WERI-Rb-1 (cell line): ENCODE measurements around the gene EFR3B.

ENCODE experiments used
- DNase-seq: peaks from one replicate; pipeline ENCODE4 v3.0.0-alpha.2; 2020
- H3K27ac ChIP-seq: fragments of 250-450 bp; sonication (Bioruptor Pico); 2 replicates; pipeline ENCODE4 v1.5.1; 2020; ENCODE audit warnings: mild to moderate bottlenecking, moderate library complexity
- H3K27me3 ChIP-seq: fragments of 250-450 bp; sonication (Bioruptor Pico); 2 replicates; pipeline ENCODE4 v1.5.1; 2021; ENCODE audit warnings: mild to moderate bottlenecking, low read depth, moderate library complexity; ENCODE audit not compliant: insufficient read depth, severe bottlenecking
- H3K36me3 ChIP-seq: fragments of 250-450 bp; sonication (Bioruptor Pico); 2 replicates; pipeline ENCODE4 v1.5.1; 2020; ENCODE audit warnings: mild to moderate bottlenecking, moderate library complexity
- H3K4me3 ChIP-seq: 2 replicates; pipeline ENCODE4 v1.5.1; 2011; ENCODE audit warnings: low read depth, mild to moderate bottlenecking, control low read depth, low read length
- H3K9me3 ChIP-seq: fragments of 250-450 bp; sonication (Bioruptor Pico); 2 replicates; pipeline ENCODE4 v1.5.1; 2021; ENCODE audit warnings: mild to moderate bottlenecking, moderate library complexity; ENCODE audit not compliant: severe bottlenecking
- TF ChIP-seq, protein P1 (sequence below): IDR thresholded peaks from 2 replicates; pipeline ENCODE4 v1.5.1; 2011; ENCODE audit warnings: low read depth, mild to moderate bottlenecking, control low read depth, inconsistent platforms, low read length

Gene EFR3B

DNA sequence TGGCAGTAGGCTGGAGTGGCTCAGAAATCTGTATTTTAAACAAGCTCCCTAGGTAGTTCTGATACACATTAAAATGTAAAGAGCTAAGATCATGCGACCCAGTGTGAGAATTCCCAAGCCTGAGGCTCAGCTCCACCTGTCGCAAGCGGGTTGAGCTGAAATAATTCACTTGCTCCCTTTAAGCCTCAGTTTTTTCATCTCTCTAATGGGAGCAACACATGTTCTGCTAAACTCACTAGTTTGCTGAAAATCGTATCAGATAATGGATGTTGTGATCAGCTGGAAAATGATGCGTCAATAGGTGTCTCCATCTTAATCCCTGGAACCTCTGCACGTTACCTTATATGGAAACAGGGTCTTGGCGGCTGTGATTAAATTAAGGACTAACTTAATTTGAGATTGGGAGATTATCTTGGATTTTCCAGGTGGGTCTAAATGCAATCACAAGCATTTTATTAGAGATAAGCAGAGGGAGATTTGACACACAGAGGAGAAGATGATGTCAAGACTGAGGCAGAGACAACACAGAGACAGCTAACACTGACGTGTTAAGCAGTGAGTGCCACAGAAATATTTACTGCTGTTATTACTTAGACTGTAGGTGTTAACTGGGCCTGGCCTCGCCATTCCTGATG is 73.5 kb downstream of the EFR3B start:
- H3K4me3 ChIP-seq, result no peak overlapping the region
- DNase-seq, result no peak
- H3K9me3 ChIP-seq, result no peaks in the 10 kb centered on the region
- TF ChIP-seq, protein P1, sequence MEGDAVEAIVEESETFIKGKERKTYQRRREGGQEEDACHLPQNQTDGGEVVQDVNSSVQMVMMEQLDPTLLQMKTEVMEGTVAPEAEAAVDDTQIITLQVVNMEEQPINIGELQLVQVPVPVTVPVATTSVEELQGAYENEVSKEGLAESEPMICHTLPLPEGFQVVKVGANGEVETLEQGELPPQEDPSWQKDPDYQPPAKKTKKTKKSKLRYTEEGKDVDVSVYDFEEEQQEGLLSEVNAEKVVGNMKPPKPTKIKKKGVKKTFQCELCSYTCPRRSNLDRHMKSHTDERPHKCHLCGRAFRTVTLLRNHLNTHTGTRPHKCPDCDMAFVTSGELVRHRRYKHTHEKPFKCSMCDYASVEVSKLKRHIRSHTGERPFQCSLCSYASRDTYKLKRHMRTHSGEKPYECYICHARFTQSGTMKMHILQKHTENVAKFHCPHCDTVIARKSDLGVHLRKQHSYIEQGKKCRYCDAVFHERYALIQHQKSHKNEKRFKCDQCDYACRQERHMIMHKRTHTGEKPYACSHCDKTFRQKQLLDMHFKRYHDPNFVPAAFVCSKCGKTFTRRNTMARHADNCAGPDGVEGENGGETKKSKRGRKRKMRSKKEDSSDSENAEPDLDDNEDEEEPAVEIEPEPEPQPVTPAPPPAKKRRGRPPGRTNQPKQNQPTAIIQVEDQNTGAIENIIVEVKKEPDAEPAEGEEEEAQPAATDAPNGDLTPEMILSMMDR, result no peak
- H3K36me3 ChIP-seq, result no peaks in the 10 kb centered on the region
- H3K27me3 ChIP-seq, result no peaks in the 10 kb centered on the region
- H3K27ac ChIP-seq, result 0 out of 2 replicates have a peak overlapping the region, but pooled peaks have one; percentile 2

DNA sequence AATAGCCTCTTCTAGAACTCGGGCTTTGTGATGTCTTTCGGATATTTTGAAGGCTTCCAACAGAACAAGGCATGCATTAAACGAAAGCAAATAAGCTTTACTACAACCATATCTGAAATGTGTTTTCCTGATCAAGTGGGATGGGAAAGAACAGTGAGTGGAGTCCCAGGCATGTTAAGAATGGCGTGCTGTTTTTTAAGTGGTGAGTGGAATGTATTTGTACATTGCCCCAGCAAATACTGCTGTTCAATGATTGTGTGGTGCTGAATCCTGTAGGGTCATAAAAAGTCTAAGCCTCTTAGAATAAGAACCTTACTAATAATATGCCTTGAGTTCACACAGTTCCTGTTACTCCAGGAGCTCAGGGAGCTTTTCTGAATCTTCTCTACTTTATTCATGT is 74.0 kb downstream of the EFR3B start:
- no peak for DNase-seq
- Histone ChIP-seq H3K27me3 (no peaks in the 10 kb centered on the region), H3K9me3 (no peaks in the 10 kb centered on the region), H3K36me3 (no peaks in the 10 kb centered on the region), H3K27ac (0 out of 2 replicates have a peak overlapping the region, but pooled peaks have one; percentile 2), H3K4me3 (no peak overlapping the region)
- TF ChIP-seq, protein P1, result no peak

DNA sequence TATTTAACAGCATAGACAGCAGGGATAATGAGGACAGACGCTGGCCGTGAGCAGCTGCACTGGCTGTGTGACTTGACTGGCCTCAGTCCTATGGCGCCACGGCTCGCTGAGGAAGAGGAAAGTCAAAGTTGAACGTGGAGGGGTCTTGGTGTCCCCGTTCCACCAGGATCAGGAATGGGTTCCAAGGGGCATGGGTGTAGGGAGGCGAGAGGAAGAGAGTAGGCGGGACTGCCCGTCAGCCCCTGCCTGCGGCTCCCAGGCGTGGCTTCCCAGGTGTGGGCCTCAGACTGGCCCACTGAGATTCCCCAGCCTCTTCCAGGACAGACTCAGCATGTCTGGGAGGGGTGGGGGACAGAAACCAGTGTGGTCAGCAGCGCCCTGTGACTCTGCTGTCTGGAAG is 75.1 kb downstream of the EFR3B start:
- Histone ChIP-seq H3K27ac (no peak overlapping the region), H3K27me3 (no peaks in the 10 kb centered on the region), H3K9me3 (no peaks in the 10 kb centered on the region), H3K36me3 (no peaks in the 10 kb centered on the region), H3K4me3 (no peak overlapping the region)
- DNase-seq, result no peak
- TF ChIP-seq, protein P1, result no peak

DNA sequence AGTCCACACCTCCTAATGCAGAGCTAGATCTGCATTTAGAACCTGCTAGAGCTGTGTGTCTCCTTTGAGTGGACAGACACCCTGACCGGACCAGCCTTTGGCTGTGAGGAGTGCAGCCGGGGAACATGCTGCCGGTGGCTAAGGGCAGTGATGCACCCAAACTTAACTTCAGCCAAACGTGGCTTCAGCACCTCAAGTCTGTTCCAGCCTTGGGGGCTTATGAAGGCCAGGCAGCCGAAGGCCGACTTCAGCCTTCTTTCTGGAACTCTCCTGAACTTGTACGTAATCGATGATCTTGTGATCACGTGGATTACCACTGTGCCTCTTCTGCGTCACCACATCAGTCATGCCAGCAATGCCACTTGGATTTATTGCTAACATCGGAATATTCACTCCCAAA is 77.4 kb downstream of the EFR3B start:
- TF ChIP-seq, protein P1, result no peak
- H3K9me3 ChIP-seq, result no peaks in the 10 kb centered on the region
- no peak for DNase-seq
- no peaks in the 10 kb centered on the region for H3K27me3 ChIP-seq
- H3K27ac ChIP-seq, result no peak overlapping the region
- H3K4me3 ChIP-seq, result no peak overlapping the region
- H3K36me3 ChIP-seq, result no peaks in the 10 kb centered on the region

DNA sequence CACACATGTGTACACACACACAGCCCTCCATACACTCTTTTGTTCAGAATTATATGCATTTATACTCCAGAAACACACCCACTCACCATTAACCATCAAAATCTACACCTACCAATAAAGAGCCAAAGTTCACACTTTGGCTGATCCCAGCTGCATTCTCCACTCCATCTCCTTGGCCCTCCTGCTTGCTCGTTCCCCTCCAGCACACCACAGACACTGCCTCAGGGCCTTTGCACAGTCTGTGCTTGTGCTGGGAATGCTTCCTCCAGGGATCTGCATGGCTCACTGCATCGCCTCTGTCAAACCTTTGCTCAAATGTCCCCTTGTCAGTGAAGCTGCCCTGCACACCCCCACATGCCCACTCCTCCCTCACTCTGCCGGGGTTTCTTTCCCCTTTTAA is 80.5 kb downstream of the EFR3B start:
- no peak overlapping the region for H3K4me3 ChIP-seq
- TF ChIP-seq, protein P1, result no peak
- H3K27ac ChIP-seq, result no peak overlapping the region
- no peaks in the 10 kb centered on the region for H3K36me3 ChIP-seq
- no peaks in the 10 kb centered on the region for H3K27me3 ChIP-seq
- no peaks in the 10 kb centered on the region for H3K9me3 ChIP-seq
- DNase-seq, result no peak

DNA sequence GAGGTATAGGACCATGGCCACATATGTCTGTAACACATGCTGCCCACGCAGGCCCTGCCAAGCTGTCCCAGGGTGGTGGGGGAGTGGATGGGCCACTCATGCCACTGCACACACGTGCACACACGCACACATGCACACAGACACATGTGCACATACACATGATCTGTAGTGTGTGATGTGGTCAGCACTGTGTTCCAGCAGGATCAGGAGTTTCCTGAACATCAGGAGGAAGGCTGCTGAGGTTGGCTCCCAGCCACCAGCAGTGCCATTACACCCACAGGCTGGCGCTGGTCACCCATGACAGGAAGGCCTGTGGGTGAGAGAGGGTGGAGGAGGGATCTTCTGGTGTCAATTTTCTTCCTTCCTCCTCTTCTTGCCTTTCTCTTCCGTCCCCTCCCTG is 81.8 kb downstream of the EFR3B start:
- no peak for DNase-seq
- H3K27me3 ChIP-seq, result no peaks in the 10 kb centered on the region
- TF ChIP-seq, protein P1, result no peak

More for the DNA sequence above, 81.8 kb downstream of the EFR3B start:
- Histone ChIP-seq H3K4me3 (no peak overlapping the region), H3K27ac (no peak overlapping the region), H3K36me3 (no peaks in the 10 kb centered on the region; the same call in 1 of the 2 replicates), H3K9me3 (no peaks in the 10 kb centered on the region)
